Prostate gland (tissue), 2 donors: ENCODE measurements around the gene GPR31. TPM values are rescaled to one million over a fixed set of nuclear protein-coding genes. Genes with fewer than 3 reads are reported as not detected.

Source experiments
- DNase-seq: peaks from one replicate; pipeline ENCODE4 v3.0.0-alpha.2; 2019; ENCODE audit warnings: low spot score
- H3K27ac ChIP-seq, 2 donors: fragments of 200-600 bp; sonication (generic); 2 replicates each; pipeline ENCODE4 v1.5.1; 2017 to 2019
- H3K27me3 ChIP-seq: fragments of 200-600 bp; sonication (generic); replicated peaks from 2 replicates; pipeline ENCODE4 v1.5.1; 2019; ENCODE audit not compliant: insufficient read depth
- H3K36me3 ChIP-seq, 2 donors: fragments of 200-600 bp; sonication (generic); 1 replicate in 1 of 2; 2 replicates in 1 of 2; pipeline versions ENCODE4 v1.5.1 to v1.8.1; 2017 to 2019
- H3K4me1 ChIP-seq: fragments of 200-600 bp; sonication (generic); replicated peaks from 2 replicates; pipeline ENCODE4 v1.5.1; 2019
- H3K4me3 ChIP-seq, 2 donors: fragments of 200-600 bp; sonication (generic); 2 replicates each; pipeline ENCODE4 v1.5.1; 2017 to 2019
- H3K9me3 ChIP-seq: fragments of 200-600 bp; sonication (generic); 2 replicates; pipeline ENCODE4 v1.5.1; 2017
- POLR2A ChIP-seq: fragments of 450-650 bp; IDR thresholded peaks from one replicate; pipeline ENCODE4 v1.6.1; 2016; ENCODE audit warnings: antibody characterized with exemption, mild to moderate bottlenecking
- POLR2AphosphoS5 ChIP-seq: sonication (generic); formaldehyde crosslinking; IDR thresholded peaks from one replicate; pipeline ENCODE4 v1.6.1; 2017; ENCODE audit warnings: antibody characterized with exemption
- WGBS: methylation state at CpG from one replicate; pipeline ENCODE4 v1.1.5; 2018; 5-methylcytosine and 5-hydroxymethylcytosine counted together
- intact Hi-C: fragments of 100-400 bp; cut with DNase I; formaldehyde crosslinking; loops from one replicate; pipeline ENCODE4 v1.14.2; 2022
- total RNA-seq, 2 donors: library from RNA; depleted of rRNA; stranded (reverse); fragments of >200 nt; gene quantifications; one replicate each; pipeline ENCODE4 v1.1.0, GENCODE V29; 2016
- TF ChIP-seq, protein P1 (sequence below), 4 experiments: fragments of 200-600 bp in 2 of 4; fragments of 450-650 bp in 2 of 4; sonication (generic) in 2 of 4; IDR thresholded peaks; 1 replicate in 3 of 4; 2 replicates in 1 of 4; pipeline ENCODE4 v1.5.1; 2016 to 2019; ENCODE audit warnings: antibody characterized with exemption in 4 of 4, mild to moderate bottlenecking in 2 of 4, moderate library complexity in 2 of 4

The GPR31 gene
- total RNA-seq, 2 donors from 2014 or later = not detected

DNA sequence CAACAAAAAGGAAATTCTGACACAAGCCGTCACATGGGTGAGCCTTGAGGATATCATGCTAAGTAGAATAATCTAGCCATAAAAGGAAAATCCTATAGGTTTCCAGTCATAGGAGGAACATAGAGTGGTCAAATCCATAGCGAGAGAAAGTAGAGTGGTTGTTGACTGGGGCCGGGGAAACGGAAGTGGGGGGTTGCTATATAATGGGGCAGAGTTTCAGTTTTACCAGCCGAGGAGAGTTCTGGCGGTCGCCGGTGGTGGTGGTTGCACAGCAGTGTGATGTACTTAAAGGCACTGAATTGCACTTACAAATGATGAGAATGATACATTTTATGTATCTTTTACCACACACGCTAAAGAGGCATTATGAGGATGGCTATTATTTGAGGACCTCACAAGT is 4.9 kb downstream of the GPR31 start:
- no peak for DNase-seq
- Histone ChIP-seq H3K27ac (no peak overlapping the region), H3K4me3 (no peak overlapping the region), H3K27me3 (peaks cover 2% of the 10 kb centered on the region), H3K4me1 (no peaks in the 10 kb centered on the region), H3K9me3 (no peaks in the 10 kb centered on the region), H3K36me3 (no peaks in the 10 kb centered on the region)
- intact Hi-C loops = no loop called here
- TF ChIP-seq POLR2A (no peak), POLR2AphosphoS5 (no peak)
- TF ChIP-seq, protein P1, sequence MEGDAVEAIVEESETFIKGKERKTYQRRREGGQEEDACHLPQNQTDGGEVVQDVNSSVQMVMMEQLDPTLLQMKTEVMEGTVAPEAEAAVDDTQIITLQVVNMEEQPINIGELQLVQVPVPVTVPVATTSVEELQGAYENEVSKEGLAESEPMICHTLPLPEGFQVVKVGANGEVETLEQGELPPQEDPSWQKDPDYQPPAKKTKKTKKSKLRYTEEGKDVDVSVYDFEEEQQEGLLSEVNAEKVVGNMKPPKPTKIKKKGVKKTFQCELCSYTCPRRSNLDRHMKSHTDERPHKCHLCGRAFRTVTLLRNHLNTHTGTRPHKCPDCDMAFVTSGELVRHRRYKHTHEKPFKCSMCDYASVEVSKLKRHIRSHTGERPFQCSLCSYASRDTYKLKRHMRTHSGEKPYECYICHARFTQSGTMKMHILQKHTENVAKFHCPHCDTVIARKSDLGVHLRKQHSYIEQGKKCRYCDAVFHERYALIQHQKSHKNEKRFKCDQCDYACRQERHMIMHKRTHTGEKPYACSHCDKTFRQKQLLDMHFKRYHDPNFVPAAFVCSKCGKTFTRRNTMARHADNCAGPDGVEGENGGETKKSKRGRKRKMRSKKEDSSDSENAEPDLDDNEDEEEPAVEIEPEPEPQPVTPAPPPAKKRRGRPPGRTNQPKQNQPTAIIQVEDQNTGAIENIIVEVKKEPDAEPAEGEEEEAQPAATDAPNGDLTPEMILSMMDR (IDR thresholded peaks at IDR 0.05) = no peak
- WGBS = 81% methylated on average over 9 of the region's 9 CpGs

DNA sequence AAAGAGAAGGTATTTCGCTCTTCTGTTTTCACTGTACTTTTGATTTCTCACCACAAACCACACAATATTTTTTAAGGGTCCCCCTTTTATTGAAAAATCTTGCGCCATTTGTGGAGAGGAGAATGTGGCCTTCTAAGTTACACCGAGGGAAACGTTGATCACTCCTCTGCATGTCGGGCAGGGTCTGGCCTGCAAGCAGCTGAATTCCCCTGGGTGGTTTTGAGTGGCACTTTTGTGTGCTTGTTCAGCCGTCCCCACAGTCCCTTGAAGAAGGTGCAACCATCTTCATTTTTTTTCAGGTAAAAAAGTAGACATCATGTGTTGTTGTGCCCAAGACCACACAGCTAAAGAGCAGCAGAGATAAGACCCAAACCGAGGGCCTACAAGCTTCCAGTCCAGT is 6.1 kb downstream of the GPR31 start:
- 85% methylated on average over 7 of the region's 7 CpGs for WGBS
- H3K27me3 ChIP-seq = peaks cover 2% of the 10 kb centered on the region
- H3K9me3 ChIP-seq = no peaks in the 10 kb centered on the region
- TF ChIP-seq, protein P1 (IDR thresholded peaks at IDR 0.05) = no peak
- no peak for TF ChIP-seq POLR2A
- no peak for TF ChIP-seq POLR2AphosphoS5
- no peak for DNase-seq
- no peak overlapping the region for H3K27ac ChIP-seq
- intact Hi-C loops = no loop called here
- no peaks in the 10 kb centered on the region for H3K36me3 ChIP-seq
- H3K4me3 ChIP-seq = no peak overlapping the region
- H3K4me1 ChIP-seq = no peaks in the 10 kb centered on the region

DNA sequence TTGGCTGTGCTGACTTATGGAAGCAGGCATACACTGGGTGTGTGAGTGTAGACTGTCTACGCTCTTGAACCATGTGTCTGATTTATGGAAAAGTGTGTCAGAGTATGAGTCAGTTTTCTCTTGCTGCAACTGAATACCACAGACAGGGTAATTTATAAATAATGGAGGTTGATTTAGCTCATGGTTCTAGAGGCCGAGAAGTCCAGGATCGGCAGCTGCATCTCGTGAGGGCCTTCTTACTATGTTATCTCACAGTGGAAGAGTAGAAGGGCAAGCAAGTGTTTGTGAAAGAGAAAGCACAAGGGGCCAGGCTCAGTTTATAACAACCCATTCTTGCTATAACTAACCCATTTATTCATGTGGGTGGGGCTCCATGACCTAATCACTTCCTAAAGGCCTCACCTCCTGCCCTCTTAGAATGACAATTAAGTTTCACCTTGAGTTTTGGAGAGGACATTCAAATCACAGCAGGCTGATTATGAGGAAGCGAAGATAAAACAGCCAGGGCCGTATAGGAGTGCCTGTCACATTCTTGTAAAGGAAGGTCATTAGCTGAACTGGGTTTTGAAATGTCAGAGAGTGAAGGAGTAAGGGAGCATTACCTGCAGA is 6.7 kb downstream of the GPR31 start:
- DNase-seq = no peak
- Histone ChIP-seq H3K36me3 (no peaks in the 10 kb centered on the region), H3K4me3 (no peak overlapping the region), H3K9me3 (no peaks in the 10 kb centered on the region), H3K27ac (no peak overlapping the region), H3K27me3 (peaks cover 2% of the 10 kb centered on the region), H3K4me1 (no peaks in the 10 kb centered on the region)
- 92% methylated on average over 6 of the region's 6 CpGs for WGBS
- intact Hi-C loops = no loop called here
- no peak for TF ChIP-seq POLR2AphosphoS5

DNA sequence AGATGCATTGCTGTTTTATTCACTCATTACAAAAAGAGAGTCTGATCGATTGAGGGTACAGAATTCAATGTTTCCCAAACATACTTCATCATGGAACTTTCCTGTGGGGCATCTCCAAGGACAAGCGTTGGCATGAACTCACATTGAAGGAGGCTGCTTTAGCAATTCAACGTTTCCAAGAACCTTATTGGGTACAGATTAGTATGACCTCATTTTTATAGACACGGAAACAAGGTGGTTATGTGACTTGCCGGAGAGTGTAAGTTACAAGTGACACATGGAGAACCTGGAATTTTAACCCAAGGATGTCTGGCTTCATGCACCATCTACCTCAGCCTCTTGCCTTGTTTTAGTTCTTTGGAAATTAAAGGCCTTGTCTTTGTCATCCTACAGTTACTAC is 8.8 kb downstream of the GPR31 start:
- DNase-seq = no peak
- Histone ChIP-seq H3K36me3 (no peaks in the 10 kb centered on the region), H3K27me3 (no peaks in the 10 kb centered on the region), H3K9me3 (no peaks in the 10 kb centered on the region), H3K4me1 (no peaks in the 10 kb centered on the region), H3K27ac (no peak overlapping the region), H3K4me3 (no peak overlapping the region)
- intact Hi-C loops = no loop called here
- WGBS = 57% methylated on average over 5 of the region's 5 CpGs
- TF ChIP-seq POLR2AphosphoS5 (no peak), POLR2A (no peak)
- TF ChIP-seq, protein P1 (IDR thresholded peaks at IDR 0.05) = no peak

DNA sequence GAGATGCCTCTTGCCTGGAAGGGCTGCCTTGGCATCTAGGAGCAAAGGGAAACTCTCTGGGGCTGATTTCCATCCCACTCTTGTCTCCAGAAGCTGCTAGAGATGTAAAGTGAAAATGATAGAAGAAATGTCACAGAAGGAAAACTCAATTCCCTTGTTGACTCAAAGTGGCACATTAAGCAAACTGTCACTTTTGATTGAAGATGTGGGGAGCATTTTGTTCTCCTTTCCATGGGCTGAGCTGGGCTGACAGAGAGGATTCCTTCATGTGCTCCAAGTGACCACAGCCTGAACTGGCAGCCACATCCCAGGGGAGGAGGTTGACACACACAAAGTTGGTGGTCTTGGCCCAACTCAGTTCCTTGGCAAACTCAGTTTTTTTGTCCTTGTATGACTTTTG is 9.8 kb downstream of the GPR31 start:
- intact Hi-C loops = no loop called here
- Histone ChIP-seq H3K27ac (no peak overlapping the region), H3K4me1 (no peaks in the 10 kb centered on the region), H3K36me3 (no peaks in the 10 kb centered on the region), H3K9me3 (no peaks in the 10 kb centered on the region), H3K4me3 (no peak overlapping the region), H3K27me3 (no peaks in the 10 kb centered on the region)
- TF ChIP-seq, protein P1 (IDR thresholded peaks at IDR 0.05) = no peak
- TF ChIP-seq POLR2AphosphoS5 = no peak
- no peak for TF ChIP-seq POLR2A
- no peak for DNase-seq
